Measurements from ENCODE around the gene BTD.

BTD gene

GRCh38 chr3:15591928-15592327, 9.6 kb upstream of the BTD start:
- TF ChIP-seq CTCF (IDR thresholded peaks at IDR 0.05; ENCODE audit: low read length) (no peak), EZH2 (IDR thresholded peaks at IDR 0.05; ENCODE audit: borderline replicate concordance, low read length) (no peak)
- Histone ChIP-seq H3K9me3 (ENCODE audit: low read length) (no peaks in the 10 kb centered on the region), H4K20me1 (ENCODE audit: insufficient read depth, low read length) (no peaks in the 10 kb centered on the region), H3K79me2 (ENCODE audit: insufficient read depth, low read length) (no peaks in the 10 kb centered on the region), H3K27ac (ENCODE audit: low read depth, low read length, poor library complexity, severe bottlenecking) (no peak overlapping the region), H3K9me2 (ENCODE audit: low read depth, low read length) (no peaks in the 10 kb centered on the region), H3K36me3 (ENCODE audit: insufficient read depth, low read length) (peaks cover 40% of the 10 kb centered on the region), H3K4me2 (ENCODE audit: low read length) (no peak overlapping the region), H3K27me3 (ENCODE audit: insufficient read depth, low read length) (no peaks in the 10 kb centered on the region), H3F3A (ENCODE audit: insufficient read depth, low read length) (no peaks in the 10 kb centered on the region), H3K9ac (ENCODE audit: low read length) (no peak overlapping the region), H2AFZ (ENCODE audit: low read length) (no peak overlapping the region), H3K4me1 (ENCODE audit: insufficient read depth, low read length, severe bottlenecking) (no peaks in the 10 kb centered on the region), H3K4me3 (ENCODE audit: low read depth, low read length, poor library complexity, severe bottlenecking) (no peak overlapping the region)

- H3F3A ChIP-seq (ENCODE audit: insufficient read depth, low read length) = no peaks in the 10 kb centered on the region
- H3K9me3 ChIP-seq (ENCODE audit: low read length) = no peaks in the 10 kb centered on the region
- no peak overlapping the region for H3K4me2 ChIP-seq (ENCODE audit: low read length)
- no peaks in the 10 kb centered on the region for H3K4me1 ChIP-seq (ENCODE audit: insufficient read depth, low read length, severe bottlenecking)
- no peak overlapping the region for H2AFZ ChIP-seq (ENCODE audit: low read length)
- H3K9me2 ChIP-seq (ENCODE audit: low read depth, low read length) = no peaks in the 10 kb centered on the region
- TF ChIP-seq CTCF (IDR thresholded peaks at IDR 0.05; ENCODE audit: low read length) = no peak
- no peak for TF ChIP-seq EZH2 (IDR thresholded peaks at IDR 0.05; ENCODE audit: borderline replicate concordance, low read length)
- peaks cover 48% of the 10 kb centered on the region for H3K36me3 ChIP-seq (ENCODE audit: insufficient read depth, low read length)
- H3K4me3 ChIP-seq (ENCODE audit: low read depth, low read length, poor library complexity, severe bottlenecking) = no peak overlapping the region
- no peak overlapping the region for H3K9ac ChIP-seq (ENCODE audit: low read length)
- no peaks in the 10 kb centered on the region for H3K27me3 ChIP-seq (ENCODE audit: insufficient read depth, low read length)
- H3K79me2 ChIP-seq (ENCODE audit: insufficient read depth, low read length) = no peaks in the 10 kb centered on the region
- H3K27ac ChIP-seq (ENCODE audit: low read depth, low read length, poor library complexity, severe bottlenecking) = no peak overlapping the region
- H4K20me1 ChIP-seq (ENCODE audit: insufficient read depth, low read length) = no peaks in the 10 kb centered on the region
Measured at GRCh38 chr3:15592968-15593367, 8.6 kb upstream of the BTD start.

- Histone ChIP-seq H3K4me2 (ENCODE audit: low read length) (no peak overlapping the region), H3K27me3 (ENCODE audit: insufficient read depth, low read length) (no peaks in the 10 kb centered on the region), H2AFZ (ENCODE audit: low read length) (no peak overlapping the region), H3K27ac (ENCODE audit: low read depth, low read length, poor library complexity, severe bottlenecking) (no peak overlapping the region), H3K9ac (ENCODE audit: low read length) (no peak overlapping the region), H3K4me1 (ENCODE audit: insufficient read depth, low read length, severe bottlenecking) (peaks cover 10% of the 10 kb centered on the region), H3K4me3 (ENCODE audit: low read depth, low read length, poor library complexity, severe bottlenecking) (no peak overlapping the region), H4K20me1 (ENCODE audit: insufficient read depth, low read length) (no peaks in the 10 kb centered on the region), H3K9me2 (ENCODE audit: low read depth, low read length) (no peaks in the 10 kb centered on the region), H3K79me2 (ENCODE audit: insufficient read depth, low read length) (0 out of 2 replicates have a peak, but pooled peaks cover 4% of the 10 kb centered on the region), H3K36me3 (ENCODE audit: insufficient read depth, low read length) (peaks cover 53% of the 10 kb centered on the region), H3K9me3 (ENCODE audit: low read length) (no peaks in the 10 kb centered on the region), H3F3A (ENCODE audit: insufficient read depth, low read length) (no peaks in the 10 kb centered on the region)
- TF ChIP-seq CTCF (IDR thresholded peaks at IDR 0.05; ENCODE audit: low read length) (no peak), EZH2 (IDR thresholded peaks at IDR 0.05; ENCODE audit: borderline replicate concordance, low read length) (no peak)
Measured at GRCh38 chr3:15595955-15596354, 5.6 kb upstream of the BTD start.

Measured in OCI-LY1 (cell line).